Stimulated activated CD4-positive, alpha-beta T cell treated with anti-CD3 and anti-CD28 coated beads, TNF-alpha, amount 100 ng/mL, for 24 hours (primary cell): ENCODE measurements around the gene EIF4E1B.

ENCODE experiments used
- DNase-seq, 3 experiments: peaks; one replicate each; pipeline ENCODE4 v3.0.0-alpha.2; 2020; ENCODE audit warnings: low read depth in 3 of 3

Gene EIF4E1B

DNA sequence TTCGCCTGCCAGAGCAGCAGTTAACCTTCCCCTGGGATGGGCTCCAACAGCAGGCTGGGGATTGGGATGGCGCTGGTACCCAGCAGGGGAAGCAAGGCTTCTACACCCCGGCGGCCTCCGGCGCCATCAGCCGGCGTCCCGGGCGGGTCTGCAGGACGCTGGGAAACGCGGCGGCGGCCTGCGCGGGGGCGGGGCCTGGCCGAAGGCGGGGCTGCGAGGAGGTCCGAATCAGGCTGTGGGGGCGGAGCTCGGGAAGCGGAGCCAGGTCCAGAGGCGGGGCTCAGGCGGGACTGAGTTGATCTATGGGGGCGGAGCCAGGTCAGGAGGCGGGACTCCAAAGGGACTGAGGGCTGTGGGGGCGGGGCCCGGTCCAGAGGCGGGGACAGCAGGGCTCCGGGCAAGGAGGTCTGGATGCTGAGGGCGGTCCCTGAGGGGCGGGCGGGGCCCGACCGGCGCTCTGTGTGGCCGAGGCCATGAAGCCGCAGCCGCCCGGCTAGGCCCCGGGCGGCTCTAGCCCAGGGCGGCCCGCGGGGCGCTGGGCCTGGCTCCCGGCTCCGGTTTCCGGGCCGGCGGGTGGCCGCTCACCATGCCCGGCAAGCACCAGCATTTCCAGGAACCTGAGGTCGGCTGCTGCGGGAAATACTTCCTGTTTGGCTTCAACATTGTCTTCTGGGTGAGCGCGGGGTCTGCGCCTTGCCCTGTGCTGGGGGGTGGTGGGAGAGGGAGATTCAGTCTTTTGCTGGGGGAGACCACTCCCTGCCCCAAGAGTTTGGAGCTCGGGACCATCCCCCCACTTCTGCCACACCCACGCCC is 16.8 kb downstream of the EIF4E1B start, which contains the start of gene TSPAN17:
TSPAN17 (plus strand) TSS at position 455 of the 813 bp plus-strand sequence; CDS start at position 587, 132 bp downstream.
- peak; percentile 97 to 100 (median 99) for DNase-seq

DNA sequence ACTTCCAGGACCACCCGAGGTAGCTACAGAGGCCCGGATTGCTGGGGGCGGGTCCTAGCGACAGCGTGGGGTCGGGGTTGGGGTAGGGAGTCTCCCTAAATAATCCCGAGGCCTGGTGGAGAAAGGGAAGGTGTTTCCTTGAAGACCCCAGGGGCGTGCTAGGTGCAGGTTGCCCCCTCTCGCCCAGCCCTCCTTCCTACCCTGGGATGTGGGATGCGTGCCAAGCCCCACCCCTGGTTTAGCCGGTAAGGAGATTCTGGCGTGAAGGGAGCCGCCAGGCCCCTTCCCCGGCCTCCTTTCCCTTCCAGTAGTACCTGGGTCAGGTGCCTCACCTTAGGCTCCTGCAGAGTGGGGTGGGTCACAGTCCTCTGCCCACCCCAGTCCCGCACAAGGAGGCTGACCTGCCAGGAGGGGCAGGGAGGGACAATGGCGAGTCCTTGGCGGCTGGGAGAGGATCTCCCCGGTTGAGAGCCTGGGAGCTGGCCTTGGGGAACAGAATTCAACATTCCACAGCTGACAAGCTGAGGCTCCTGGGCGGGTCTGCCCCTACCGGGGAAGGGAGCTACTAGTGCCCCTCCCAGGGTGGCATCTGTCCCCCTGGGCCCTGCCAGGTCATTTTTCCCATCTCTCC is 17.5 kb downstream of the EIF4E1B start:
- no peak for DNase-seq

DNA sequence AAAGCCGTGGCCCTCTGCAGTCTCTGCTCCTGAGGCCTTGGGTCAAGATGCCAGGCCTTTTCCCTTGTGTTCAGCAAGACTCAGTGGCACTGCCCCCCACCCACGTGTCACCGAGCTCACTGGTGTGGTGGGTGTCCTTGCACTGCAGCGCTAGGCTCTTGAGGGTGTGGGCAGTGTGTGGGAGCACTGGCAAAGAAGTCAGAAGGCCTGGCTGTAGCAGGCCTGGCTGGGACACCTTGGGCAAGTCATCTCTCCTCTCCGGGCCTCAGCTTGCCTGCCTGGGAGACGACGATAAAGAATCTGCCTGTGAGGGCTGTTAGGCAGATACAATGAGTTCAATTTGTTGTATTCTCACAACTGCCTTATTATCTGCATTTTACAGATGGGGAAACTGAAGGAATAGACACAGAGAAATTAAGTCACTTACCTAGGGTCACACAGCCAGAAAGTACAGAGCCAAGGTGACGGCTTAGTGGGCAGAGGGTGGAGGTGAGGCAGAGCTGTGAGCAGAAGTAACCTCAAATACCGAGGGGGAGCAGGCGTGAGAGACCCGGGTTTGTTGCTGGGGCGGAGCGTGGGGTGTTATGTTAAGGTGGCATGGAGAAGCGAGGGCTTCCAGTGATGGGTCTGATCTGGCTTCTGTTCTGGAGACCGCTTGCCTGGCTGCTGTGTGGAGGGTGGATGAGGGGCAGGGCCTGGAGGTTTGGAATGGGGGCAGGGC is 18.2 kb downstream of the EIF4E1B start:
- no peak for DNase-seq

DNA sequence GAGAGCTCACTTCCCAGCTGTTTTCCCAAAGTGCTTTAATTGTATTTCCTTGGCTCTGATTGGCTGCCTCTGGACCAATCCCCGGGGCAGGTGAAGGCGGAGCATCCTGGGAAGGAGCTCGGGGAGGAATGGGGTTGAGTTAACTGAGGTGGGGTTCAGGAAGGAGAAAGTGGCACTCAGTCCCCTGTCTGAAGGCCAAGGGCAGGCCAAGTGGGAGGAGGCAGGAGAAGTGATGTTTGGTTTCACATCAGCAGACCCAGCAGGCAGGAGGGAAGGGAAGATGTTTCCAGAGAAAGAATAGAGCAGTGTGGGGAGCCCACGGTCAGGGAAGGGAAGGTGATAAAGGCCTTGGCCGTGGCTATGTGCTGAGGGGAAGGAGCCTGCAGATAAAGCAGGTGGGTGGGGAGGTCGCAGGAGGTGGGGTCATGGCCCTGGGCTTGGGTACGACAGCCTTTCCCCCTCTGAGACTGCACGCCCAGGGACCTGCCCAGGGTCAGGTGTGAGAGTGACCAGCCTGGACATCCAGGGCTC is 19.9 kb downstream of the EIF4E1B start:
- no peak for DNase-seq

DNA sequence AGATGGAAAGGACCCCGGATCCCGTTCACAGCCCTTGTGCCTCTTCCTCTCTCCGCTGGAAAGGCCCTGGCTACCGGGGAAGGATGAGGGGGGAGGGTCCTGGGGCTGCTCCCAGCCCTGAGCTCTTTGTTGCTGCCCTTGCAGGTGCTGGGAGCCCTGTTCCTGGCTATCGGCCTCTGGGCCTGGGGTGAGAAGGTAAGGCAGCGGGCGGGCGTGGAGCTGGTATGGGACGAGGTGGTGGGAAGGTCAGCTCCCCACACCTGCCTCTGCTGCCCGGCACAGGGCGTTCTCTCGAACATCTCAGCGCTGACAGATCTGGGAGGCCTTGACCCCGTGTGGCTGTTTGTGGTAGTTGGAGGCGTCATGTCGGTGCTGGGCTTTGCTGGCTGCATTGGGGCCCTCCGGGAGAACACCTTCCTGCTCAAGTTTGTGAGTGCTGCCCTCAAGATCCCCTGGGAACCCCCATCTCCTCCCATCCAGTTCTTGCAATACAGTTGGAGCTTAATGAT is 21.1 kb downstream of the EIF4E1B start:
- no peak for DNase-seq

DNA sequence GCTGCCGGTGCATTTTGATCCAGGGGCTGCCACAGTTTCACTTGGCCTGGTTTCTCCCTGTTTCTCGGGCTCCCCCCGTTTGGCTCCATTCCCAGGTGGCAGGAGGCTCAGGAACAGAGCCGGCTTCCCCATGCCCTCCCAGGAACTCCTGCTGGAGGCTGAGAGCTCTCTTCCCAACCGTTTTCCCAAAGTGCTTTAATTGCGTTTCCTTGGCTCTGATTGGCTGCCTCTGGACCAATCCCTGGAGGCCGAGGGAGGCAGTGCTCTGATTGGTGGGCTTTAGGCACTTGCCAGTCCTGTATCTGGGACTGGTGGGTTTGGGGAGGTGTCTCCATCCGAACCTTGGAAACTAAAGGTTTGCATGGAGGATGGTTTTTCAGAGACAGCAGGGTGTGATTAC is 21.7 kb downstream of the EIF4E1B start:
- no peak for DNase-seq

DNA sequence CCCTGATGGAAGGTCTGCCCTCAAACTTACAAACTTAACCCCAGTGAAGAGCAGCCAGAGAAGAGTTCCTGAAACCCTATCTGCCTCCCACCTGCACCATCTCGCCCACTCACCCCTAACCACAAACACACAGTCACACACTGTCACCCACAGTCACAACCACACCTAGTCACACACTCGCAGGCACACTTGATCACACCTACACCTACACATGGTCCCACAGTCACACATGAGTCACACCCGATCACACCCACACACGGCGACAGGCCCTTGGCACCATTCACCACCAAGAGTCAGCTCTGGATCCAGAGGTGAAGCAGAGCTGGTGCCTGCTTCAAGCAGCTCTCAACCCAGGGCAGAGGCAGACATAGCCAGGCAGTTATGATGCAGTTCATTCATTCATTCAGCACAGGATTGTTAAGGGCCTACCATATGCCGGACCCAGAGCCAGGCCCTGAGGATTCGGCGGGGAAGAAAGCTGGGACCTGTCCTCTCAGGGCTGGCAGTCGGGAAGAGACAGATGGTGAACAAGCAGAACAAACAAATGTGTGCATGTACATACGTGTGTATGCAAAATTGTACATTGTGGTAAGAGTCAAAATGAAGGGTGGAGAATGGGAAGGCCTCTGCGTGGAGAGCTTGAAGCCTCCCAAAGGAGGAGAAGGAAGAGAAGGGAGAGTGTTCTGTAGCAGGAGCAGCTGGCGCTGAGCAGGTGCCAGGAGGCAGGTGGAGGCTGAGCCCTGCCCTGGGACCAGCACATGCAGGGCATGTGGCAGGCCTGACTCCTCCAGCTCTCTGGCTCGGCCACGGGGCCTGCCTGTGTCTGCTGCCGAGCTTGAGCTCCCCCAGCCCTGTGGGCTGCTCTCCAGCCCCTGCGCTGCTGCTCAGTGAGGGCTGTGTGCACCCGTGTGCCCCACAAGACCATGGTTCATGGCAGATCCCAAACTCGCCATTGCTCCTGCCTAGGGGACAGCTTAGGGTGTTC is 23.2 kb downstream of the EIF4E1B start:
- DNase-seq, result peak; percentile 51 to 82 (median 81)

DNA sequence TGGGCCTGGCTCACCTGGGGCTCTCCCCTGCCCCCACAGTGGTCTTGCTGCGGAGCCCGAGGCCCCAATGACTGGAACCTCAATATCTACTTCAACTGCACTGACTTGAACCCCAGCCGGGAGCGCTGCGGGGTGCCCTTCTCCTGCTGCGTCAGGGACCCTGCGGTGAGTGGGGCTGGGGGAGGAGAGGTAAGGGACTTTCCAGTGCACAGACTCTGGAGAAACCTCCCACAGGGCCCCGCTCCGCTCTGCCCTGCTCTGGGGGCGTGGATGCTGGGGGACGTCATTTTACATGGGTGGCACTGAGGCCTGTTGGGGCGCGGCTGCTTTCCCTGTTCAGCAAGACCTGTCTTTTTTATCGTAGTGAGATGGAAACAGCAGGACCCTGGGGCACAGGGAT is 24.4 kb downstream of the EIF4E1B start:
- no peak for DNase-seq

DNA sequence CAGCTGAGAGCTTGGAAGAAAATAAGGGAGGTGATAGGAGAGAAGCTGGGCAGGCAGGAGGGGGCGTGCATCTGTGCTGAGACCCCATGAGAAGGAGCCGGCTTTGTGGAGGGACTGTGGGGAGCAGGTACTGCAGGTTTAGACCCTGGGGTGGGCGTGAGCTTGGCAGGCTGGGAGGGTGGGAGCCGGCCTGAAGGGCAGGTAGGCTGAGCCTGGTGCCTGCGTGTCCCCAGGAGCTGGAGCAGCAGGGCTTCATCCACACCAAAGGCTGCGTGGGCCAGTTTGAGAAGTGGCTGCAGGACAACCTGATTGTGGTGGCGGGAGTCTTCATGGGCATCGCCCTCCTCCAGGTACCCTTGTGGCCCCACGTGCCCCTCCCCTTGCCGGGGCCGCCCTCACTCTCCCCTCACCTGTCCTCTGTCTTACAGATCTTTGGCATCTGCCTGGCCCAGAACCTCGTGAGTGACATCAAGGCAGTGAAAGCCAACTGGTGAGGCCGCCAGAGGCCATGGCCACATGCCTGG is 26.1 kb downstream of the EIF4E1B start:
- DNase-seq, result no peak

DNA sequence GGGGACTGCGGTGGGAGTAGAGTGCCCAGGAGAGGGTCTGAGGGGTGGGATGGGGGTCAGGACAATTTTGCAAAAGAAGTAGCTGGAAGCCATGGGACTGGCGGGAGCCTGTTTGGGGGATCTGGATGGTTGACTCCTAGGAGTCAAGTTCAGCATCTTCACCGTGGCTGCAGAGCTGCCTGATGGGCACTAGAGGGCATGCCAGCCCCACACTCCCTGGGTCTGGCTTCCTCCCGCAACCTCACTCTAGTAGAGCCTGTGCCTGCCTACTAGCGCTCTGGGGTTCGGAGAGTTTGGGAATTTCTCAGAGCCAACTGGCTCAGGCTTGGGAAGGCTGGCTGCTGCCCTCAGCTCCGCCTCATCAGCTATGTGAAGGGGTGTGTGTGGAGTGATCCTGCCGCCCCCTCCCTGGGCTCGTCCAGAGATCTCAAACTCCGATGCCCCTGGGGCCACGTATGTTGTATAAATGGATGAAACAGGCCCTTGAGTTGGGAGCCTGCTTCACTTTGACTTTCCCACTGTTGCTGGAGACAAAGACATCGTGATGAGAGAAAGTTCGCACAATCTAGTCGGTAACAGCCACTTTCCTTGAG is 27.6 kb downstream of the EIF4E1B start:
- peak; percentile 45 to 63 (median 53) for DNase-seq

DNA sequence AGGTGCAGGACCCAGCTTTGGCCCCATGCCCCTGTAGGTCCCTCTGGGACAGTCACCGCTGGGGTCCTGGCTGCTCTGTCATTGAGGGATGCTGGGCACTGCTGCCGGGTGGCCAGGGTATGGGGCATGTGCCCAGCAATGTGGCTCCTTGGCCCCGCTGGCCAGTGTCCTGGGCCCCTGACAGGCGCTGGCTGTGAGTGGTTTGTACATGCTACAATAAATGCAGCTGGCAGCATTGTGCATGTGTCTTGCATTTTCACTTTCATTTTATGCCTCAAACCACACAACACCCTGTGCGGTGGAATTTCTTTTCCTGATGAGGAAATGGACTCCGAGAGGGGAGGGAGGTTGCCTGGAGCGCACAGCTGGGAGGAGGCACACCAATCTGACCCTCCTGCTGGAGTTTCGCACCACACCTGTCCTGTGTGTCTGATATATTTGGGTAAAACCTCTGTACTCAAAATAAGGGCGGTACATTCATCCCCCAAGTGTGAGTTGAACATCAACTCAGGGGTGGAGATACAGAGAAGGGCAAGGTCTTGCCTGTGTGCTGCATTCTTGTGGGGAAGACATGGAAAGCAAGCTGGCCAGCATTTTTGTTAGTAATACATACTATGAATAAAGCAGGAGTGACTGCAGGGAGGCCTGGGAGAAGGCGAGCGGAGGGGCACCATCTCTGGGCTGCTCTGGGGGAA is 28.5 kb downstream of the EIF4E1B start:
- no peak for DNase-seq

DNA sequence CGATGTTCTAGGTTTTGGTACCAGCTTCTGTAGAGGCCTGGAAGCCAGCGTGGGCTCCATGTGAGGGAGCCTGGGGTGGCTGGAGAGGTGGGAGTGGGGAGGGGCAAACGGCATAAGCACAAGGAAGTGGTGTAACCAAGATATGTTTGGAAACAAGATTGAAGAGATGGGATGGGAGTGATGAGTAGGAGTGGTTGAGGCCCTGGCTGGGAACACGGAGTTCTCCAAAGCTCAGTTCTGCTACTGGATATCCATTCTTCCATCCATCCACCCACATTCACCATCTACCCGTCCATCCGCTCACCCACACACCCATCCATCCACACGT is 29.0 kb downstream of the EIF4E1B start:
- no peak for DNase-seq

DNA sequence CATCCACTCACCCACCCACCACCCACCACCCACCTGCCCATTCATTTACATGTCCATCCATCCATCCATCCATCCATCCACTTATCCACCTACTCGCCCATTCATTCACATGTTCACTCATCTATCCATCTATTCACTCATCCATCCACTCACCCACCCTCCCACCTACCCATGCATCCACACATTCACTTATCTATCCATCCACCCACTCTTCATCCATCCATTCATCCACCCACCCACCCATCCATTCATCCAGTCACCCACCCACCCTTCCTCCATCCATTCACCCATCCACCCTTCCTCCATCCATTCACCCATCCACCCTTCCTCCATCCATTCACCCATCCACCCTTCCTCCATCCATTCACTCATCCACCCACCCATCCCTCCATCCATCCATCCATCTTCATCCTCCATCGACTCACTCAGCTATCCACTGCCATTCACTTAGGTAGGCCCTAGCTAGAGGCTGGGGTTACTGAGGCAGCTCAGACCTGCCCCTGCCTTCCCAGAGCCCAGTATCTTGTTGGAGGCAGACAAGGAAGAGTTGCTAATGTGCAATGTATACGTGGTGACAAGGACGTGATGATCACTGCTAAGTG is 29.5 kb downstream of the EIF4E1B start:
- no peak for DNase-seq

DNA sequence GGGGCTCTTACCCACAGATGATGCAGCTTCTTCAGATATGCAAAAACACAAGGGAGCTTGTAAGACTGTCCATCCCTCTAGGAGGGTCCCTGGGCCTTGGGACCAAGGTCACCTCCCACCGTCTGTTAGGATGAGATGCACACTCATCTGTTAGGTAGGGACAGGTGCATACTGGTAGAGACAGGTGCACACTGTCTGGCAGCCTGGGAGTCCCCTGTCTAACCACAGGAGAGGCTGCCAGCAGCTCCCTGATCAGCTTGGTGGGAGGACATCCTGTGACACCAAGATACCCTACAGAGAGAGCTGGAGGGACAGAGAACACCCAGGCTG is 30.0 kb downstream of the EIF4E1B start:
- DNase-seq, result no peak

DNA sequence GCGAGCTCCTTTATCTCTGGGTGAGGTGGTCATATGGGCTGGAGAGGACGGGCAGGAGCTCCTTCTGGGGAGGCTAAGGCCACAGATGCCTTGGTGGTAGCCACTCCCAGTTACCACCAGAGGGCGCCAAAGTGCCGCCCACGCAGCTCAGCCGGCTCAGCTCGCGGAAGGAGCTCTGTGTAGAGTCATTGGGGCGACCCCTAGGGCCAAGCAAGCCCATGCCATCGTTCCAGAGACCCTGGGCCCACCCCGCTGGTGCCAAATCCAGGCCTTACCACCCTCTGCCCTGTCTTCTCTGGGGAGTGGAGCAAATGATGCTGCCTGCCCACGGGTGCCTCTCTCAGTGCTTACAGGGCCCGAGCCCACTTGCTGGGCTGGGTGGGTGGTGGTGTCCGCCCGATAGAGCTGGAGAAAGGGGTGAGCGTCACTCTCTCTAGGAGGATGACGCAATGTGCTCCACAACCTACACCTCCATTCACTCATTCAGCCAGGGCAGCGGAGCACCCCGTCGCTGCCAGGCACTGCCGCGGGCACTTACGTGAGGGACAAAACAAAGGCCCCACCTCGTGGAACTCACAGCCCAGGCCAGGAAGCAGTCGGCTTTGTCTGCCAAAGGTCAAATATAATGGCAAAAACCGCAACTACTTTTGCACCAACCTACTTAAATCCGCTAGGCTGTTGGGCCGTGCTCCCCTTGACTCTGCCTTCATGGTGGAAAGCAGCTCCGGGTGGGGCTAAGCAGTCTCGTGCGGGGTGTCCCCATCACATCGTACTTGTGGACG is 30.6 kb downstream of the EIF4E1B start:
- peak; percentile 64 to 75 (median 69) for DNase-seq

DNA sequence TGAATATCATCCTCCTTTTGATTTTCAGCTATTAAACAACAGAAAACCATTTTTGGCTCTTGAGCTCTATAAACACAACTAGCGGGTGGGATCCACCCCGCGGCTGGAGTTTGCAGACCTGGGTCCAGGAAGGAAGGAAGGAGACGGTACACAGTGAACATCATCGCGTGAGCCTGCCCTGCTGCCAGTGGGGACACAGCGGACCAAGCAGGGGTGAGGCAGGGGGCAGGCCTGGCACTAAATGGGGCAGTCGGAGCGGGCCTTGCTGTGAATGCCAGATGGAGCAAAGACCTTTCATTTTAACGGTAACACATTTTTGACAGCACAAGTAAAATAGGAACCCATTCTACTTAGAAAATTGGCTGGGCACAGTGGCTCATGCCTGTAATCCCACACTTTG is 31.2 kb downstream of the EIF4E1B start:
- no peak for DNase-seq

DNA sequence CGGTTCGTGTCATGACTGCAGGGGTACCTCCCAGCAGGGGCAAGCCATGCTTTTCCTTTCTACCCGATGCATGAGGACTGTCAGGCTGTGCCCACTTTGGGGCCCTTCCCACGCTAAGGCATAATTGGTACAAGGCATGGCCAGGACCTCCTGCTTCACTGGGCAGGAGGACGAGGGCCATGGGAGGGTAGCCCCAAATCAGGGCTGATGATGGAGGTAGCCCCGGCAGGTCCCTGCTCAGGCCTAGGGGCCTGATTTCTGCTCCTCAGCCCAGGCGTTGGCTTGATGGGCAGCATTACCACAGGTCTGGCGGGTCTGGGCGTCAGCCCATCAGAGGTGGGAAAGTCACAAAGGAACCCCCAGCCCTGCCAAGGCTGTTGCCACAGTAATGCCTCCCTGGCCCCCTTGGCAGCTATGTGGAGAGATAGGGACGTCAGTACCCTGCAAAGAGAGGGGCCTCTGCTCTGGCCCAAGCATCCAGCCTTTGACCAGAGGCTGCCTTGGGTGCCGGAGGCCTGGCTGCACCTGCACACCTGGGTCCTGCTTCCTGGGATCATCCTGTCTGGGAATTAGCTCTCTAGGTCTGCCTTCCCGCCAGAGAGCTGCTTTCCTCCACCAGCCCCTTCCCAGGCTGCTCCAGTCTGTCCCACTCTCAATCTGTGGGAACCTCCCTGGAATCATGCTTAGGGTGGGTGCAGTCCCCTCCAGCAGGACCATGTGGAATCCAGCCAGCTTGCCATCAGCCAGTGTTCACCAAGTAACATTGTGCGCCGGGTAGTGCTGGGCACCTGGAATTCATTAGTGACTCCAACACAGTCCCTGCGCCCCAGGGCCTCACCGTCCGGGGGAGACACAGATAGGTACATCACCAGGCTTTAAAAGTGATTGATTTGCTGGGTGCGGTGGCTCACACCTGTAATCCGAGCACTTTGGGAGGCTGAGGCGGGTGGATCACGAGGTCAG is 32.2 kb downstream of the EIF4E1B start:
- DNase-seq, result no peak

DNA sequence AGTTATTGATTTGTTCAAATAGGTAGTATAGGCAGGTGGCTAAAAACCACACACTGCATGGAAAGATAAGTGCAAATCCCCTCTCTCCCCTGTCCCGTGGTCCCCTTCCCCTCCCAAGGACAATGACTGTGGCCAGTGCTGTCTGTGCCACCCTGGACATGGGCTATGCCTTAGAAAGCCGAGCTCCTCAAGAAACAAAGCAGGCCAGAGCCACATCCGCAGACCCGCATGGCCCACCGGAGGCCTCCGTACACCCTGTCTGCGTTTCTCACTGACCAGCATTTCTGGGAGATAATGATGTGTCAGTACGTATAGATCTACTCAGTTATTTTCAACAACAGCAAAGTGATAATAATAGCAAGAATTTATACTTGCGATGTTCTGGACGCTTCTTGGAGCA is 33.1 kb downstream of the EIF4E1B start:
- DNase-seq, result no peak
